ENCODE results near the gene IFI44.

DNA sequence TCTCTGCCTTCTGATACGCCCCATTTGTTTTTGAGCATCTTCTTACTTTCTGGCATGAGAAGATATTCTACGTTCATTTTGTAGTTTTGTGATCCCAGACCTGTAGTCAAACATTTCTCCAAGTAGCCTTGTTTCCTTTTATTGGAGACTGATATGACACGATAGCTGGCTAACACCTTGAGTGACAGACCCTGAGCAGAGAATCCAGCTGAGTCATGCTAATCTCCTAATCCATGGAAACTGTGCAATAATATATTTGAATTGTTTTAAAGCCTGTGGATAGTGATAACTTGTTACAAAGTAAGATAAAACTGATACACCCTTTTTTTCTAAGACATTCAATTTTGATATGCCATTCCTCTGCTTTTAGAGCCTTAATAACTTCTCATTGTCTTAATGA lies 30.6 kb upstream of the IFI44 start:
- TF ChIP-seq ZNF274 (IDR thresholded peaks at IDR 0.05; ENCODE audit: low read depth, low read length) (no peak), YY1 (IDR thresholded peaks at IDR 0.05; ENCODE audit: insufficient read depth, insufficient read length) (no peak), SUZ12 (IDR thresholded peaks at IDR 0.05; ENCODE audit: extremely low read depth, insufficient read depth, insufficient read length) (no peak)

Measured in NT2/D1 (cell line).